WTC11 (cell line): Measurements from ENCODE around the gene TTR.

Experiments used
- CREB1 ChIP-seq: sonication (generic); formaldehyde crosslinking; IDR thresholded peaks from 2 replicates; pipeline ENCODE4 v1.8.0; 2023; ENCODE audit warnings: mild to moderate bottlenecking, missing genetic modification reagents
- ESRRA ChIP-seq: sonication (generic); formaldehyde crosslinking; IDR thresholded peaks from 2 replicates; pipeline ENCODE4 v1.8.1; 2022; ENCODE audit warnings: mild to moderate bottlenecking, missing genetic modification reagents, borderline replicate concordance
- FOXP1 ChIP-seq: sonication (generic); formaldehyde crosslinking; IDR thresholded peaks from 2 replicates; pipeline ENCODE4 v1.8.0; 2022; ENCODE audit warnings: missing genetic modification reagents, mild to moderate bottlenecking, moderate library complexity, borderline replicate concordance
- IRF2 ChIP-seq: sonication (generic); formaldehyde crosslinking; IDR thresholded peaks from 2 replicates; pipeline ENCODE4 v1.8.0; 2022; ENCODE audit warnings: low read depth, missing genetic modification reagents, borderline replicate concordance
- SP1 ChIP-seq: sonication (generic); formaldehyde crosslinking; conservative IDR thresholded peaks from 2 replicates; pipeline ENCODE4 v1.8.1; 2022; ENCODE audit warnings: missing genetic modification reagents
- ZNF219 ChIP-seq: sonication (generic); formaldehyde crosslinking; IDR thresholded peaks from 2 replicates; pipeline ENCODE4 v1.8.0; 2023; ENCODE audit warnings: missing genetic modification reagents, mild to moderate bottlenecking, borderline replicate concordance
- TF ChIP-seq, protein P1 (sequence below): fragments of 200-600 bp; IDR thresholded peaks from 2 replicates; pipeline ENCODE4 v1.8.0; 2022; ENCODE audit warnings: antibody characterized with exemption
- TF ChIP-seq, protein P2 (sequence below): sonication (generic); formaldehyde crosslinking; IDR thresholded peaks from 2 replicates; pipeline ENCODE4 v1.8.0; 2022; ENCODE audit warnings: mild to moderate bottlenecking, missing genetic modification reagents

DNA sequence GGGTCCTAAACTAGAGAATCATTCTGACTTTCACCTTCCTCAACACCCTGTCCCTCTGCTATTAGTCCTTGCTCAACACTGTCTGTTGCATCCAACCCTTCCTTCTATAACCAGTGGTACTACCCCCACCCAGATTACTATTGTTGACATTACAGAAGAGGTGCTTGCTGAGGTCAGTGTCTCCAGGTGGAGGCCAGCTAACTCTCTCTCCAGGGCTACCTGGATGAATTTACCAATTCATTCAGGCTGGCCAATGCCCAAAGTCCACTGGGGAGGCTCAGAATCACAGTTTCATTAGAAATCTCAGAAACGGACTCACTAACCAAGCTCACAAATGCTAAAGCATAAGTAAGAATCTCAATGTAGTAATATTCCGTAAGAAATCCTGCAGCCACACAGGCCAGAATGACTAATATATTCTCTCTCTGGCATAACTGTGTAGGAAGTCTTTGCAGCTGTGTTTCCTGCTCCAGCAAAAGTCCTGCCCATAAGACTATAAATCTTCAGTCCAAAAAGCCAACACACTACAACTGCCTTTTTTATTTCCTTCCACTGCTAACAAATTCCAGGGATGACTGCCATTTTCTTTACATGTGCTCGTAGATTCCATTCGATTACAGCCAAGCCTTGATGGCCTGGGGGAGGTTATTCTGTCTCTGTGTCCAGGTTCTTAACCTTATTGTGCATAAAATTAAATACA lies 10.0 kb upstream of the TTR start:
- TF ChIP-seq ESRRA (CRISPR knock-in tag), result no peak
- TF ChIP-seq SP1 (CRISPR knock-in tag), result no peak
- TF ChIP-seq CREB1 (CRISPR knock-in tag), result no peak
- TF ChIP-seq IRF2, result no peak
- TF ChIP-seq, protein P1, sequence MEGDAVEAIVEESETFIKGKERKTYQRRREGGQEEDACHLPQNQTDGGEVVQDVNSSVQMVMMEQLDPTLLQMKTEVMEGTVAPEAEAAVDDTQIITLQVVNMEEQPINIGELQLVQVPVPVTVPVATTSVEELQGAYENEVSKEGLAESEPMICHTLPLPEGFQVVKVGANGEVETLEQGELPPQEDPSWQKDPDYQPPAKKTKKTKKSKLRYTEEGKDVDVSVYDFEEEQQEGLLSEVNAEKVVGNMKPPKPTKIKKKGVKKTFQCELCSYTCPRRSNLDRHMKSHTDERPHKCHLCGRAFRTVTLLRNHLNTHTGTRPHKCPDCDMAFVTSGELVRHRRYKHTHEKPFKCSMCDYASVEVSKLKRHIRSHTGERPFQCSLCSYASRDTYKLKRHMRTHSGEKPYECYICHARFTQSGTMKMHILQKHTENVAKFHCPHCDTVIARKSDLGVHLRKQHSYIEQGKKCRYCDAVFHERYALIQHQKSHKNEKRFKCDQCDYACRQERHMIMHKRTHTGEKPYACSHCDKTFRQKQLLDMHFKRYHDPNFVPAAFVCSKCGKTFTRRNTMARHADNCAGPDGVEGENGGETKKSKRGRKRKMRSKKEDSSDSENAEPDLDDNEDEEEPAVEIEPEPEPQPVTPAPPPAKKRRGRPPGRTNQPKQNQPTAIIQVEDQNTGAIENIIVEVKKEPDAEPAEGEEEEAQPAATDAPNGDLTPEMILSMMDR, result no peak
- no peak for TF ChIP-seq FOXP1 (CRISPR knock-in tag)
- TF ChIP-seq, protein P2, sequence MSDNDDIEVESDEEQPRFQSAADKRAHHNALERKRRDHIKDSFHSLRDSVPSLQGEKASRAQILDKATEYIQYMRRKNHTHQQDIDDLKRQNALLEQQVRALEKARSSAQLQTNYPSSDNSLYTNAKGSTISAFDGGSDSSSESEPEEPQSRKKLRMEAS (CRISPR knock-in tag), result no peak
- no peak for TF ChIP-seq ZNF219
